Adipocyte (in vitro differentiated cells): Measurements from ENCODE around the gene STAT4.

Source experiments
- DNase-seq: peaks from one replicate; pipeline ENCODE4 v3.0.0-alpha.2; 2015; ENCODE audit warnings: low read depth
- H3K27me3 ChIP-seq: replicated peaks from 2 replicates; pipeline ENCODE4 v1.7.0; 2013; ENCODE audit warnings: mild to moderate bottlenecking, low read length, moderate library complexity; ENCODE audit not compliant: control insufficient read depth, insufficient read depth
- H3K36me3 ChIP-seq: 2 replicates; pipeline ENCODE4 v1.7.0; 2013; ENCODE audit warnings: low read length, mild to moderate bottlenecking, moderate library complexity; ENCODE audit not compliant: control insufficient read depth, insufficient read depth, severe bottlenecking
- H3K4me1 ChIP-seq: 2 replicates; pipeline ENCODE4 v1.7.0; 2013; ENCODE audit warnings: mild to moderate bottlenecking, low read length, moderate library complexity; ENCODE audit not compliant: control insufficient read depth, insufficient read depth
- H3K4me3 ChIP-seq: 2 replicates; pipeline ENCODE4 v1.7.0; 2013; ENCODE audit warnings: mild to moderate bottlenecking, low read length, moderate library complexity
- H3K9ac ChIP-seq: 2 replicates; pipeline ENCODE4 v1.7.0; 2013; ENCODE audit warnings: mild to moderate bottlenecking, low read length, moderate library complexity
- H3K9me3 ChIP-seq: 2 replicates; pipeline ENCODE4 v1.7.0; 2013; ENCODE audit warnings: mild to moderate bottlenecking, low read length, moderate library complexity; ENCODE audit not compliant: control insufficient read depth

The STAT4 gene

DNA sequence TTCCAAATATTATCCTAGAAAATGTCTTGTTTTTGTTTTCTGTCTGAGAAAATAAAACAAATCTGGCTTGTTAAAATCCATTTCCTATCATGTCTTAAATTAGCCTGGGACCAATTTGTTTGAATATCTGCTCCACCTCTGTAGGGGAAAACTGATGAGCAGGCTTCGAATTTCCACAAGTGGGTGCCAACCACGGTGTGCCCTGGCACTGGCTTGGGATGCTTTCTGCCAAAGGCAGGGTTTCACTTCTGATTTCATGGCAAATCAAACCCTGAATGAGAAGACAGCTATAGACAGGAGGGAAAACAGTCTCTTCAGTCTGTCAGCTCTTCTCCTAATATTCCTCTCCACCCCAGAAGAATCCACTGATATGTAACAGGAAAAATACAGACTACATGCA, 33.7 kb upstream of the STAT4 start:
- H3K9me3 ChIP-seq, result no peaks in the 10 kb centered on the region
- H3K36me3 ChIP-seq, result no peaks in the 10 kb centered on the region
- peaks cover 24% of the 10 kb centered on the region for H3K4me1 ChIP-seq
- H3K27me3 ChIP-seq, result no peaks in the 10 kb centered on the region
- DNase-seq, result no peak
- H3K4me3 ChIP-seq, result no peak overlapping the region
- no peak overlapping the region for H3K9ac ChIP-seq

DNA sequence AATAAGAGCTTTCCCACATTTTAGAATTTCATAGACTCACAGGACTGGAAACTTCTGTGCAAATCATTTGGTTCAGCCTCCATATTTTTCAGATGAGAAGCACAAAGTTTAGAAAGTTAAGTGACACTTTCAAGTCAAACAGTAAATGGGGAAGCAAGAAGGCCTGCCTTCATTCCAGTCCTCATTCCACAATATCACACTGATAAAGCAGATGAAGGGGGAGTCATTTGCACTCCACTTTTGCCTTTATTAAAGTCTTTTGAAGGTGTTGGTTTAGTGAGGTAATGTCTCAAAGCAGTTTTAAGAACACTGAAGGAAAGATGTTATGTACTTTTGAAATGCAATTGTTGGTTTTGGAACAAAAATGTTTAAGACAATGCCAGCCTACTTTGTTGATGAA, 32.7 kb upstream of the STAT4 start:
- Histone ChIP-seq H3K4me1 (peaks cover 31% of the 10 kb centered on the region), H3K4me3 (no peak overlapping the region), H3K27me3 (no peaks in the 10 kb centered on the region), H3K9me3 (no peaks in the 10 kb centered on the region), H3K9ac (no peak overlapping the region), H3K36me3 (no peaks in the 10 kb centered on the region)
- no peak for DNase-seq

DNA sequence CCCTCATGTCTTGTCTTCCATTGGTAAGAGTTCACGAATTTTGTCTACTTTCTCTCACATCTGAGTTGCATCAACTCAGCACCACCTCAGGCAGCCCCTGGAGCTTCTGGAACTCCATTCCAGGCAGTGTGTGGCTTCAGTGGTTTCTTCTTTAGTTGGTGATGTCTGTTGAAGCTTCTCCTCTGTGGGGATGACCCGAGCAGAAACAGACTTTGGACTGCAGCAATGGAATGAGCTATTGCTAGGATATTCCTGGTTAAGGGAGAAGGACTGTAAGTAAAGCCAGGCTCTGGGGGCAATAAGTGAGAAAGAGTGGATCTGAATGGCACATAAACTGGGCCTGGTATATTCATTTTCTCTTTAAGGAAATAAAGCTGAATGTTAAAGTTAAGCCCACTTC, 32.3 kb upstream of the STAT4 start:
- Histone ChIP-seq H3K27me3 (no peaks in the 10 kb centered on the region), H3K4me1 (peaks cover 36% of the 10 kb centered on the region), H3K36me3 (no peaks in the 10 kb centered on the region), H3K9ac (no peak overlapping the region), H3K9me3 (no peaks in the 10 kb centered on the region), H3K4me3 (no peak overlapping the region)
- DNase-seq, result no peak

DNA sequence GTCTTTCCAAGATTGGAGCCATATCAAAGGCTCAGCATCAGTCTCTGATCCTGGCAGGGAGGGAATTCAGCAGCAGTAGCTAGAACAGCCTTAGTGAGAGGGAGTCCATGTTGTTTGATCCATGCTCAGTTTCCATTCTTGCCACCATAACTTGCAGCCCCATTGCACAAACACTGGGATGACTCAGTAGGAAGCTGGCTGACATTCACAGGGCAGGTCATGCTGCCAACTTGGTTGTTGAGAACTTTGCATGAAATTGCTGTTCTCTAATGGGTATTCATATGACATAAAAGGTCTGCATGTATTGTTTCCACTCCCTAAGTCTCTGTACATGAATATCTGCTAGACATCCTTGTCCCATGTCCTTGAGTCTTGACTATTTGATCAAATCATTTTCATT, 29.9 kb upstream of the STAT4 start:
- DNase-seq, result peak; percentile 51
- Histone ChIP-seq H3K36me3 (no peaks in the 10 kb centered on the region), H3K9me3 (no peaks in the 10 kb centered on the region), H3K4me1 (peaks cover 50% of the 10 kb centered on the region), H3K27me3 (no peaks in the 10 kb centered on the region), H3K9ac (no peak overlapping the region), H3K4me3 (no peak overlapping the region)

DNA sequence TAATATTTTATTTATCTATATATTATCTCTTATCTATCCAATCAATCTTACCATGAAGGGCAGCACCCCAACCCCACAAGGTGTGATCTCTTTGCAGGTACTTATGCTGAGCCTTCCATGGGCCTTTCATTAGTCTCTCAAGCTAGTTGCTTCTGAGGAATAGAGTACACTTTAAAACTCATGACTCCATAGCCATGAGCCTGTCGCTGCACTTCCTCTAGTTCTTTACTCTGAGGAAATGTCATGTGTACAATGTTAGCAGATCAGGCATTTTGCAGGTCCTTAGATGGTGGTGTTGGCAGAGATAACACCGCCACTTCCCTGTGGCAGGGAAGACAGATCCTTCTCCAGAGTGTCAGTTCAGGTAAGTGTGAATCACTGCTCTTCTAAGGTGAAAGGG, 29.5 kb upstream of the STAT4 start:
- DNase-seq, result no peak
- no peak overlapping the region for H3K4me3 ChIP-seq
- no peaks in the 10 kb centered on the region for H3K27me3 ChIP-seq
- peaks cover 50% of the 10 kb centered on the region for H3K4me1 ChIP-seq
- no peaks in the 10 kb centered on the region for H3K36me3 ChIP-seq
- no peaks in the 10 kb centered on the region for H3K9me3 ChIP-seq
- no peak overlapping the region for H3K9ac ChIP-seq

DNA sequence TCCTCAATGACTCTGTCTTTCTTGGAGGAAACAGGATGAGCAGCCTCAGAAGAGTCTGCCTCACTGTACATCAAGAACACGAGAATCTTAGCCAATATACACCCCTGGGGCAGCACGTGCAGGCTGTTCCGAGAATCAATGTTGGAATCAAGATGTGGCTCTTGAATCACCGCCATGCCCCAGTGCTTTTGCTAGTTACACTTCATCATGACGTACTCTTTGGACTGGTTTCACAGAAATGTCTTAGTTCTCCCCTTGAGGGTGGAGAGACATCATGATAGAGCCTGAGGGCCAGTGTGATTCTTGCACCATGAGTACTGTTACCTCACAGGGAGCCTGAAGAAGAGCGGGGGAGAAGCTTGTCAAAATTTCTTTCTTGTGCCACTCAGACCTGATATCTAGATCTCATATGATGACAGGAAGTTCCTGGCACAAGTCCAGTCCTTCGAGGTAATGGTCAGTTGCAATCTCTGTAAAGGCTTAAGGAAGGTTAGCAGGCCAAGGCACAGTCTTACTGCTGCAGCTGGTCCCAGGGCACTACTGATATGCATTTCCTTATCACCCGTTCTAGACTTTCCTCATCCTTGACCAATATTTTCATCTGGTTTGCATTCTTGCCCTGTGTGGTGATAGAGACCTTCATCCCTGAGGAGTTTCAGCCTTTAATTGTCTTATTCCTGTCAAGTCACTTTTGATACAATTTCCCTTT, 28.2 kb upstream of the STAT4 start:
- peak overlapping the region; percentile 30 for H3K4me3 ChIP-seq
- H3K9ac ChIP-seq, result no peak overlapping the region
- no peak for DNase-seq
- H3K4me1 ChIP-seq, result peaks cover 59% of the 10 kb centered on the region
- H3K27me3 ChIP-seq, result no peaks in the 10 kb centered on the region
- H3K9me3 ChIP-seq, result no peaks in the 10 kb centered on the region
- H3K36me3 ChIP-seq, result no peaks in the 10 kb centered on the region

DNA sequence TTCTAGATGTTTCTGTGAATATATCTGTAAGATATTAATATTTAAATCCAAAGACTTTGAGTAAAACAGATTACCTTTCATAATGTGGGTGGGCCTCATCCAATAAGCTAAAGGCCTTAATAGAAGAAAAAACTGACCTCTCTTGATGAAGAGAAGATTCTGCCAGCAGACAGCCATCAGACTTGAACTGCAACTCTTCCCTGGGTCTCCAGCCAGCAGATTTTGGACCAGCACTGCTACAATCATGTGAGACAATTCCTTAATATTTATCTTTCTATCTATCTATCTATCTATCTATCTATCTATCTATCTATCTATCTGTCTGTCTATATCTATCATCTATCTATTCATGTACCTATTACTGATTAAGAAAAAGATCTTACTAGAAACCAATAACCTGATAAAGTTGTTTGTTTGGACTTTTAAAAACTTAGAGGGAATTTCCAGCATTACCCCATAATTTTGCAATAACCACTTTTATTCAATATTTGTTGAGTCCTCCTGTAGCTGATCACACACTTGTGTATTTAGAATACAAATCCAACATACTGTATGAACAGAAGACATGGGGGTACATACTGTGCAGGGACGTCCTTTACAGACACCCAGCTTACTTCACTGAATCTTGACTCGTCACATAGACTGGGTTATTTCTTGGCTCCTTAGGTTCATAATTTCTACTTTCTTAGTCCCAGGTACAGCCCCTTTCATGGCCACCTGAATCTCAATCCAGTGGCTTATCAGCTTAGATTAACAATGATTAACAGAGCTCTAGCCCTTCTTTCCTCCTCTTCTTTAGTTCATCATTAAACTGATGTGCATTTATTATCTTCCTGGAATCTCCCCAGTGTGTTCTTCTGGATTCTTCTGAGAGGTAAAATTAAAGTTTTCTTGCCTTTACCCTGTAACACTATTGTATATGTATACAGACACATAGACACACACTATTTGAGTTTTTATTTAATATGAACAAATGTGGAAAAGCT, 27.2 kb upstream of the STAT4 start:
- H3K4me1 ChIP-seq, result peaks cover 62% of the 10 kb centered on the region
- H3K36me3 ChIP-seq, result no peaks in the 10 kb centered on the region
- no peak overlapping the region for H3K4me3 ChIP-seq
- H3K9me3 ChIP-seq, result no peaks in the 10 kb centered on the region
- no peaks in the 10 kb centered on the region for H3K27me3 ChIP-seq
- no peak for DNase-seq
- peak overlapping the region; percentile 21 for H3K9ac ChIP-seq

DNA sequence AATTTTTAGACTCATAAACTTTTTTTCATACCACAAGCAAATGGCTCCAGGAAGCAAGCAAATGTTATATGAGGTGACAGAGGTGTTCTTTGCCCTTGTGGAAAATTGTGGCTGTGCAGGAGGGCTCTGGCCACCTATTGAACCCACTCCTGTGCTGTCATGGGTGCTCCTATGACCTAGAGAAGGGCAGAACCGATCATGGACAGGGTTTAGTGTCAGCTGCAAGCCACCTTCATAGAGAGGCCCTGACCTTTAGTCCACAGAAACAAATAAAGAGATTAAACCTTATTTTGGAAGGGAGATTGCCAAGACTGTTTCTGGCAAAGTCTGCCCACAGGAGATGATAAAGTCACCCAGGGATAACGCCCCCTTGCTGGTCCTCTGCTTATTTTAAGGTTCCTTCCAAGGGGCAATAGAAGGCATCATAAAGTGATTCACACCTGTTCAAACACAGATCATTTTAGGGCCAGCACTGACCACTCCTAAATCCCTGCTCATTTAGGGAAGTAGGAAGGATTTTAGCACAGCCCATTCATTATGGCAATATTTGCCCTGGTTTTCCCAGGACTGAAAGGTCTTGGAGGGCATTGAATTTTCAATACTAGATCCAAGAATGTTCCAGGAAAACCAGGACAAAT, 26.1 kb upstream of the STAT4 start:
- H3K9ac ChIP-seq, result no peak overlapping the region
- H3K4me3 ChIP-seq, result no peak overlapping the region
- H3K9me3 ChIP-seq, result no peaks in the 10 kb centered on the region
- peaks cover 73% of the 10 kb centered on the region for H3K4me1 ChIP-seq
- no peak for DNase-seq
- no peaks in the 10 kb centered on the region for H3K27me3 ChIP-seq
- H3K36me3 ChIP-seq, result no peaks in the 10 kb centered on the region

DNA sequence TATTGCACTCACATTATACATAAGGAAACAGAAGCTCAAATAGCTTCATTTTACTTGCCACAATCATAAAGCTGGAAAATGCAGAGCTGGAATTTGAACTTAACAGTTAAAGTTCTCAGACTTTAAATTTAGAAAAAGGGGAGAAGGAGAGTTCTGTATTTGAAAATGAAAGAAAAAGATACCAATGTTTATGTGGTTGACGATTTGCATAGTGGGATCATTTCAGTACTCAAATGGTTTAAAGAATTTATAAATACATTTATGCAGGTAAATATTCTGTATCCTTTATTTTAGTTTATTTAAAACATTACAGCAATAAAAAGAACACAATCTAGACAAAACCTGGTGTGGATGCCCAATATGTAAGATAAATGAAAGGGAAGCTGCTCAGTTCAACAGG, 25.5 kb upstream of the STAT4 start:
- Histone ChIP-seq H3K9ac (no peak overlapping the region), H3K4me3 (no peak overlapping the region), H3K4me1 (peaks cover 78% of the 10 kb centered on the region), H3K36me3 (no peaks in the 10 kb centered on the region), H3K27me3 (no peaks in the 10 kb centered on the region), H3K9me3 (no peaks in the 10 kb centered on the region)
- no peak for DNase-seq

DNA sequence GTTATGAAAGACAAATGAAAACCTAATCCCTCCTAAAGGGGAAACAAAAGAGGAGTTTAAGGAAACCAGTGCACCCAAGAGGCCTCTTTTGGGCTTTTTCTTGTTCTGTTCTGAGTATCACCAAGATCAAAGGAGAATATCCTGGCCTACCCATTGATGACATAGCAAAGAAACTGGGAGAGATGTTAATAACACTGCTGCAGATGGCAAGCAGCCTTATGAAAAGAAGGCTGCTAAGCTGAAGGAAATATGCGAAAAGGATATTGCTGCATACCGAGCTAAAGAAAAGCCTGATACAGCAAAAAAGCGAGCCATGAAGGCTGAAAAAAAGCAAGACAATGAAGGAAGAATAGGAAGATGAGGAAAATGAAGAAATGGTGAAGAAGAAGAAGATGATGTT, 23.6 kb upstream of the STAT4 start:
- Histone ChIP-seq H3K9me3 (no peaks in the 10 kb centered on the region), H3K4me3 (no peak overlapping the region), H3K36me3 (no peaks in the 10 kb centered on the region), H3K27me3 (no peaks in the 10 kb centered on the region), H3K9ac (no peak overlapping the region), H3K4me1 (peaks cover 74% of the 10 kb centered on the region)
- no peak for DNase-seq

DNA sequence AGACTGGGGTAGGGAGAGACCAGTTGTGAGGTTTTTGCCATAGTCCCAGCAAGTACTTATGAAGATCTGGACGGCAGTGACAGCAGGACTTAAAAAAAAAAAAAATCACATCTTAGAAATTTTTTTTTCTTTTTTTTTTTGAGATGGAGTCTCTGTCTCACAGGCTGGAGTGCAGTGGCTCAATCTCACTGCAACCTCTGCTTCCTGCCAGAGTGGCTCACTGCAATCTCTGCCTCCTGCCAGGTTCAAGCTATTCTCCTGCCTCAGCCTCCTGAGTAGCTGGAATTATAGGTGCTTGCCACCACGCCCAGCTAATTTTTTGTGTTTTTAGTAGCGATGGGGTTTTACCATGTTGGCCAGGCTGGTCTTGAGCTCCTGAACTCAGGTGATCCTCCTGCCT, 22.4 kb upstream of the STAT4 start:
- Histone ChIP-seq H3K36me3 (no peaks in the 10 kb centered on the region), H3K9me3 (no peaks in the 10 kb centered on the region), H3K27me3 (no peaks in the 10 kb centered on the region), H3K4me1 (peaks cover 68% of the 10 kb centered on the region), H3K9ac (peak overlapping the region; percentile 68), H3K4me3 (no peak overlapping the region)
- no peak for DNase-seq
